B cell (primary cell): ENCODE measurements around the gene TCF21.

Source experiments
- EZH2 ChIP-seq: IDR thresholded peaks from 2 replicates; pipeline ENCODE4 v1.6.1; 2012; ENCODE audit warnings: borderline replicate concordance, low read depth, mild to moderate bottlenecking, moderate library complexity, low read length; ENCODE audit not compliant: insufficient read depth, poor library complexity, severe bottlenecking
- TF ChIP-seq, protein P1 (sequence below): fragments of 200-600 bp; IDR thresholded peaks from one replicate; pipeline ENCODE4 v1.8.0; 2022; ENCODE audit warnings: antibody characterized with exemption, mild to moderate bottlenecking

DNA sequence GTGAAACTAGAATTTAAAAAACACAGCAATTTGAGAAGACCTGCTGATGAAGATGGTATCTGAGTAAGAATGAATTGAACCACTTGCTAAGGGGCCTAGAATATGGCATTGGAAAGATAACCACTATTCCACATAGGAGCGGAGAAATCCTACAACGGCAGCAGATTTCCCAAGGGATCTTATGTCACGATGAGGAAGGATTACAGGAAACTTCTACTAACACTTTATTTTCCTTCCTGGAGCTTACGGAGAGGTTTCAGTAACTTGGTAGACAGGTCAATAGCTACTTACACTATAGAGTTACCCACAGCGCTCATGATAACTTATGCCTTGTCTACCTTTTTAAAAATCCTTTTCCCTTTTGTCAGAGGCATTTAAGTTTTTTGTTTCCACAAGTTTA is 11.8 kb upstream of the TCF21 start:
- TF ChIP-seq, protein P1, sequence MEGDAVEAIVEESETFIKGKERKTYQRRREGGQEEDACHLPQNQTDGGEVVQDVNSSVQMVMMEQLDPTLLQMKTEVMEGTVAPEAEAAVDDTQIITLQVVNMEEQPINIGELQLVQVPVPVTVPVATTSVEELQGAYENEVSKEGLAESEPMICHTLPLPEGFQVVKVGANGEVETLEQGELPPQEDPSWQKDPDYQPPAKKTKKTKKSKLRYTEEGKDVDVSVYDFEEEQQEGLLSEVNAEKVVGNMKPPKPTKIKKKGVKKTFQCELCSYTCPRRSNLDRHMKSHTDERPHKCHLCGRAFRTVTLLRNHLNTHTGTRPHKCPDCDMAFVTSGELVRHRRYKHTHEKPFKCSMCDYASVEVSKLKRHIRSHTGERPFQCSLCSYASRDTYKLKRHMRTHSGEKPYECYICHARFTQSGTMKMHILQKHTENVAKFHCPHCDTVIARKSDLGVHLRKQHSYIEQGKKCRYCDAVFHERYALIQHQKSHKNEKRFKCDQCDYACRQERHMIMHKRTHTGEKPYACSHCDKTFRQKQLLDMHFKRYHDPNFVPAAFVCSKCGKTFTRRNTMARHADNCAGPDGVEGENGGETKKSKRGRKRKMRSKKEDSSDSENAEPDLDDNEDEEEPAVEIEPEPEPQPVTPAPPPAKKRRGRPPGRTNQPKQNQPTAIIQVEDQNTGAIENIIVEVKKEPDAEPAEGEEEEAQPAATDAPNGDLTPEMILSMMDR: no peak
- no peak for TF ChIP-seq EZH2
